ENCODE data around the gene UBE2C. TPM values are rescaled to one million over a fixed set of nuclear protein-coding genes. Genes with fewer than 3 reads are reported as not detected.

Gene UBE2C
- total RNA-seq, 1 donor from 2014 or later = 69.0 TPM

- H3K27me3 Mint-ChIP-seq = peaks cover 1% of the 10 kb centered on the region
- peak; percentile 98 for TF ChIP-seq CTCF (IDR thresholded peaks at IDR 0.05; ENCODE audit: unreplicated experiment)
- no peaks in the 10 kb centered on the region for H3K9me3 Mint-ChIP-seq (ENCODE audit: low read depth)
- no peaks in the 10 kb centered on the region for H3K36me3 Mint-ChIP-seq (ENCODE audit: insufficient read depth)
- H3K4me1 Mint-ChIP-seq (ENCODE audit: low read depth) = peaks cover 10% of the 10 kb centered on the region
- peak; percentile 80 for DNase-seq (ENCODE audit: low spot score, unreplicated experiment)
- H3K27ac Mint-ChIP-seq = peak overlapping the region; percentile 87
- no peak overlapping the region for H3K4me3 Mint-ChIP-seq (ENCODE audit: low read depth)
Observed at GRCh38 chr20:45771182-45771759, 41.2 kb upstream of the UBE2C start.

GRCh38 chr20:45772693-45773092, 39.8 kb upstream of the UBE2C start:
- TF ChIP-seq CTCF (IDR thresholded peaks at IDR 0.05; ENCODE audit: unreplicated experiment) = no peak
- no peaks in the 10 kb centered on the region for H3K36me3 Mint-ChIP-seq (ENCODE audit: insufficient read depth)
- H3K27me3 Mint-ChIP-seq = no peaks in the 10 kb centered on the region
- peaks cover 10% of the 10 kb centered on the region for H3K4me1 Mint-ChIP-seq (ENCODE audit: low read depth)
- no peak overlapping the region for H3K27ac Mint-ChIP-seq
- no peaks in the 10 kb centered on the region for H3K9me3 Mint-ChIP-seq (ENCODE audit: low read depth)
- DNase-seq (ENCODE audit: low spot score, unreplicated experiment) = no peak
- no peak overlapping the region for H3K4me3 Mint-ChIP-seq (ENCODE audit: low read depth)

- DNase-seq (ENCODE audit: low spot score, unreplicated experiment) = no peak
- H3K36me3 Mint-ChIP-seq (ENCODE audit: insufficient read depth) = no peaks in the 10 kb centered on the region
- H3K9me3 Mint-ChIP-seq (ENCODE audit: low read depth) = no peaks in the 10 kb centered on the region
- no peak for TF ChIP-seq CTCF (IDR thresholded peaks at IDR 0.05; ENCODE audit: unreplicated experiment)
- no peak overlapping the region for H3K4me3 Mint-ChIP-seq (ENCODE audit: low read depth)
- no peak overlapping the region for H3K27ac Mint-ChIP-seq
- H3K27me3 Mint-ChIP-seq = no peaks in the 10 kb centered on the region
- H3K4me1 Mint-ChIP-seq (ENCODE audit: low read depth) = peaks cover 18% of the 10 kb centered on the region
Observed at GRCh38 chr20:45774945-45775344, 37.5 kb upstream of the UBE2C start.

GRCh38 chr20:45775411-45775810, 37.0 kb upstream of the UBE2C start:
- no peaks in the 10 kb centered on the region for H3K36me3 Mint-ChIP-seq (ENCODE audit: insufficient read depth)
- no peak for DNase-seq (ENCODE audit: low spot score, unreplicated experiment)
- no peak overlapping the region for H3K27ac Mint-ChIP-seq
- TF ChIP-seq CTCF (IDR thresholded peaks at IDR 0.05; ENCODE audit: unreplicated experiment) = no peak
- H3K4me1 Mint-ChIP-seq (ENCODE audit: low read depth) = peaks cover 18% of the 10 kb centered on the region
- H3K9me3 Mint-ChIP-seq (ENCODE audit: low read depth) = no peaks in the 10 kb centered on the region
- no peak overlapping the region for H3K4me3 Mint-ChIP-seq (ENCODE audit: low read depth)
- H3K27me3 Mint-ChIP-seq = no peaks in the 10 kb centered on the region

- Mint-ChIP-seq H3K9me3 (ENCODE audit: low read depth) (no peaks in the 10 kb centered on the region), H3K27ac (no peak overlapping the region), H3K27me3 (no peaks in the 10 kb centered on the region), H3K36me3 (ENCODE audit: insufficient read depth) (no peaks in the 10 kb centered on the region), H3K4me1 (ENCODE audit: low read depth) (peaks cover 12% of the 10 kb centered on the region), H3K4me3 (ENCODE audit: low read depth) (no peak overlapping the region)
- TF ChIP-seq CTCF (IDR thresholded peaks at IDR 0.05; ENCODE audit: unreplicated experiment) = no peak
- no peak for DNase-seq (ENCODE audit: low spot score, unreplicated experiment)
Observed at GRCh38 chr20:45776931-45777330, 35.5 kb upstream of the UBE2C start.
